ENCODE data around the gene CEP85.
"Not testable (repeated sequence)": the region's sequence is repeated elsewhere in the genome, so short reads cannot be mapped to it uniquely, and the experiment has no call there.

CEP85 gene

DNA sequence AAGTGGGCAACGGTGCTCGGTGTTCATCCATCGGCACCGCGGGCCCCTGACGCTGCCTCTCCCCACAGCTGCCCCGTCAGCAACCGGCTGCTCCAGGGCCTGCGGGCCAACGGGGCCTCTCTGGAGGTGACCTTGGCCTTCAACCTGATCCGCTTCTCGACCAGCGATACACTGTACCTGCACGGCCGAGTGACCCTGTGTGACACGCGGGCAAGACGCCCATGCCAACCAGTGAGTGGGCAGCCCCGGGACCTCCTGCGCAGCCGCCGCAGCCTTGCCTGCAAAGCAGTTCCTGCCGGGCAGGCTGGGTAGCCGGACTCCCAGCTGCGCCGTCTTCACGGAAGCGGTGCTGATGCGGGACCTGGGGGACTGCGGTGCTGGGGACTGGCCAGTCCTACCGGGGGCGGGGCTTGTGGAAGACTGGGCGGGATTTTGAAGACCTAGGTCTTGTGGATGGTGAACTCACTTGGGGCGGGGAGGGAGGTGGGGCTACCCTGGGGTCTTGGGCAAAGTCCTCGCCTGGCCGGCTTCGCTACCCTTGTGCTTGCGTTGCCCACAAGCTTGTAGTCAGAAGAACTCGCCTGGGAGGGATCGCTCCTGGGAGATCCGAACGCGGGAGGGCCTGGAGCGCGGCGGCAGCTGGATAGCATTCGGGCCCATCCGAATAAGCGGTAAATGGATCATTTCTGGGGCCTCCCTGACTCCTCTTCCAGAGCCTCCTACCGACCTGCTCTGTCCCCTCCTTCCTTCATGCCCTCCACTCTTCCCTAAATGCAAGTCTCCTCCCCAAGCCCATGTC is 8.8 kb upstream of the CEP85 start:
- peak; percentile 16 for DNase-seq

DNA sequence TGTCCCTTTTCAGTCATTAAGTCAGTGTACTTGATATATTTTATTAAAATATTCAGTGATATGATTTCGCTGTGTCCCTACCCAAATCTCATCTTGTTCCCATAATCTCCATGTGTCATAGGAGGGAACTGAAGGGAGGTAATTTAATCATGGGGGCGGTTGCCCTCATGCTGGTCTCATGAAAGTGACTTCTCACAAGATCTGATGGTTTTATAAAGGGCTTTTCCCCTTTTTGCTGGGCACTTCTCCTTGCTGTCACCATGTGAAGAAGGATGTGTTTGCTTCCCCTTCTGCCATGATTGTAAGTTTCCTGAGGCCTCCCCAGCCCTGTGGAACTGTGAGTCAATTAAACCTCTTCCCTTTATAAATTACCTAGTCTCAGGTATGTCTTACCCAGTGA is 3.3 kb upstream of the CEP85 start:
- not testable (repeated sequence) for DNase-seq

DNA sequence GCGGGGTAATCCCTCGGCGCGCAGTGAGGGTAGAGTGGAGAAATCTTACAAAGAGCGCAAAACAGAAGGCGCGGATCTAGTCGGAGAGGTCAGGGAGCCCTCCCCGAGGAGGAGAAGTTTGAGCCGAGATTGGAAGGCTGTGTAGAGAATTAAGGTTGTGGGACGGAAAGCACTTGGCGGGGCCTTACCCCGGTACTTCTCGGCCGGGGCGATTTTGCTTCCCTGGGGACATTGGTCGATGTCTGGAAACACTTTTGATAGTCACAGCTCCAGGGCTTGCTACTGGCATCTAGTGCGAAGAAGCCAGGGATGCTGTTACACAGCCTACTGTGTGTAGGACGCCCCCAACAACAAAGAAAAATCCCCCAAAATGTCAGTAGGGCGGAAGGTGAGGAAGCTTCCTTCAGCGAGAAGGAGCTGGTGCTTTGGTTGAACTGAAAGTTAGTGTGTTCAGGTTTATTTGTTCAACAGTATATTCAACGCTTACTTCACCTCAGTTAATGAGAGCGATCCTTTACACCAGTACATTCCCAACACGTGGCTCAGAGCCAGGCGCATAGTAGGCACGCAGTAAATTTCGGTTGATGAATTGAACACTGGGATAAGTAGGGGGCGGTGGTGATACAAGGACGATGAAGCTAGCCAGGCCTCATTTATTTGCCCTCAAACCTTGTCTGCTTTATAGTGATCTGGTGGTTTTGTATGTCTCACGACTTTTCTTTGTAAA is 807 bp downstream of the CEP85 start:
- DNase-seq: peak; percentile 33

DNA sequence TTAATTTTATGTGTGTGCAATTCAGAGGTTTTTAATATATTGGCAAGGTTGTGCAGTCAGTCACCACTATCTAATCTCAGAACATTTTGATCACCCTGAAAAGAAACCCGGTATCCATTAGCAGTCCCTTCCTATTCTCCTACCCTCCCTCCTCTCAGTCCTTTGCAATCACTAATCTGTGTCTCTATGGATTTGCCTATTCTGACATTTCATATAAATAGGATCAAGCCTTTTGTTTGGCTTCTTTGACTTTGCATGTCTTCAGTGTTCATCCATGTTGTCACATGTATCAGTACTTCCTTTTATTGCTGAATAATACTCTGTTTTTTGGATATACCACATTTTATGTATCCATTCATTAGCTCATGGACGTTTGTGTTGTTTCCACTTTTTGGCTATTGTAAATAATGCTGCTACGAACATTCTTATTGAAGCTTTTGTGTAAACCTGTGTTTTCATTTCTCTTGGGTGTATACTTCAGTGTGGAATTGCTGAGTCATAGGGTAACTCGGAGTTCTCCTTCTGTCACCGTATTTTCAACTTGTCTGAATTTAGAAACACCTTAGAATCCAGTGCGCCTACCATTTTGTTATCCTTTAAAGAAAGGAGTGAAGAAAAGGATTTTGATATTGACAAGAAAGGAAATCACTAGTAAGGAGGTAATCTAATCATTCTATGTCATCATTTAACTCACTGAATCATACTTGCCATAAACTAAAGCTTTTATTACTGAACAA is 3.4 kb downstream of the CEP85 start:
- DNase-seq: no peak

DNA sequence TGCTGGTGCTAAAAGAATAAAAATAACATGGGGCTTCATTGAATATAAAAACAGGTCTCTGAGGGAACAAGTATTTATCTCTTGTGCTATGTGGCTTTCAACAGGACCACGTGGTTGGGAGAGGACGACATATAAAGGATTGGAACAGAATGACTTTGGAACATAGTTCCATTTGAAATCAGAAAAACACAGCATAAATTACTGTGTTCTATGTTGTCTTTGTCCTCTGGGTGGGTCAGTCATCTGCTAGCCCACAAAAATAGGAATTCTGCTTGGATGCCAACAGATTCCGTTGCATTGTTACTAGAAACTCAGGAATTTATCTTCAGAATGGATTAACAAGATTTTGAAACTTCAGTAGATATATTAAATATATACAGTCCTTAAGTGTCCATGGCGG is 5.9 kb downstream of the CEP85 start:
- peak; percentile 10 for DNase-seq

DNA sequence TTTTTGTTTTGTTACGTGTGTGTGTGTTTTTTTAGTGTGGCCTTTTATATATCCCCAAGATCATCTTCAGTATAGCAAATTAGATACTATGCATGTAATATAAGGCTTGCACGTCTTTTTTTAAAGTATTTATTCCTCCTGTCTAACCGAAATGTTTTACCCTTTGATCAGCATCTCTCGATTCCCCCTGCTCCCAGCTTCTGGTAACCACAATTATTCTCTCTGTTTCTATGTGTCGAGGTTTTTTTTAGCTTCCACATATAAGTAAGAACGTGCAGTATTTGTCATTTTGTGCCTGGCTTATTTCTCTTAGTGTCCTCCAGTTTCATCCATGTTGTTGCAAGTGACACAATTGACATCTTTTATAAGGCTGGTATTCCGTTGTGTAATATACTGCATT is 18.7 kb downstream of the CEP85 start:
- DNase-seq: no peak

DNA sequence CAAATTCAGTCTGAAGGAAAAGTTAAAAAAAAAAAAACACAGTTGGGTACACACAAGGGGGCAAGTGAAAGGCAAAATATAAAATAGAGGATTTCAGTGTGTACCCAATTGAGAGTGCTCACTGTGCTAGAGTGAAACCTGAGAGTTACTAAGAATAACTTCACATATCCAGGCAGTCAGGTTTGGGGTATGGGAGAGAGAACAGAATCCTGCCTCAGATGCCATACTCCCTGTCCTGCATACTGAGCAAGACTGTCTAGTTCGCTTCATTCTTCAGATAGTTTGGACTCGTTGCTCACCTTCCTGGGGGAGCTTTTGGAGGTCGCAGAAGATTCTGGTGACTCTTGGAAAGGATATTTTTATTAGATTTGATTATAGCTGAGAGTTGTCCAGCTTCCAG is 20.4 kb downstream of the CEP85 start:
- no peak for DNase-seq

DNA sequence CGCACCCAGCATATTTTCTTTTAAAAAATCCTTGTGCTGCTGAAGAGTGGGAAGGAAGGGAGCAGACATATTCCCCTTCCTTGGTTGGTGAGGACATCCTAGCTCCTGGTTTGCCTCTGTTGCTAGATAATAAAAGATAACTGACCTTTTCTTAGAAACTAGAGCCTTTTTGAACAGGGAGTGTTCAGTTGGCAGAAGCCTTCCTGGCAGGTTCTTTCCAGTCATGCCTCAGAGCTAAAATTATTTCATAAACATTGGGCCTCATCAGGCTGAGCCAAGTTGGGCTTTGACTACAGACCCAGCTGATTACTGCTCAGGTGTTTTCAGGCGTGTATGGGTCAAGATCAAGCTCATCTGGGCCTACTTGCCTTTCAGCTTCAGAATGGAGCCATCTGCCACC is 23.2 kb downstream of the CEP85 start:
- no peak for DNase-seq

DNA sequence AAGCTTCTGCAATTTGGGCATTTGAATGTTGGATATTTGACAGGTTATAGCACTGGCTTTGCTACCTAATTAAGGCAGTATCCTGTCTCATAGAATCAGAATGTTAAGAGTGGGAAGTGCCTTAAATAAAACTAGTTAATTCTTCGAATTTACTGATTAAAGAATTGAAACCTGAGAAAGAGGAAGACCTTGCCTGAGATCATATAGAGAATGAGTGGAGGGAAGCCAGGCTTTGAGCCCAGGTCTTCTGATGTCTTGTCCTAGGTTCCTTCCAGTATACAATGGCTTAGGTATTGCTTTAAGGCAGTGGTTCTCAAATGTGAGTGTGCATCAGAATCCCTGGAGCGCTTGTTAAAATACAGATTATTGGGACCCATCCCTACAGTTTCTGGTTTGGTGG is 25.0 kb downstream of the CEP85 start:
- no peak for DNase-seq

DNA sequence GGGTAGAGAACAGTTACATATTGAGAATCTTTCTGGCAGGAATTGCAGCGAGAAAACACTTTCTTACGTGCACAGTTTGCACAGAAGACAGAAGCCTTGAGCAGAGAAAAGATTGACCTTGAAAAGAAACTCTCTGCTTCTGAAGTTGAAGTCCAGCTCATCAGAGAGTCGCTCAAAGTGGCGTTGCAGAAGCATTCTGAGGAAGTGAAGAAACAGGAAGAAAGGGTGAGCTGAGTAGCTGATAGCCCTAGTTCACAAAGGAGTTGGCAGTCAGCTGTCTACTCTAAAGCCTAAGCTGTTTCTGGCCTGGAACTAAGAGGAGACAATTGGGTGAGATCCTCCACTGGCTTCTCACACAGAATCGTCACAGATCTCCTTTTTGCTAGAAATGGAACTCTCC is 25.6 kb downstream of the CEP85 start:
- DNase-seq: no peak

DNA sequence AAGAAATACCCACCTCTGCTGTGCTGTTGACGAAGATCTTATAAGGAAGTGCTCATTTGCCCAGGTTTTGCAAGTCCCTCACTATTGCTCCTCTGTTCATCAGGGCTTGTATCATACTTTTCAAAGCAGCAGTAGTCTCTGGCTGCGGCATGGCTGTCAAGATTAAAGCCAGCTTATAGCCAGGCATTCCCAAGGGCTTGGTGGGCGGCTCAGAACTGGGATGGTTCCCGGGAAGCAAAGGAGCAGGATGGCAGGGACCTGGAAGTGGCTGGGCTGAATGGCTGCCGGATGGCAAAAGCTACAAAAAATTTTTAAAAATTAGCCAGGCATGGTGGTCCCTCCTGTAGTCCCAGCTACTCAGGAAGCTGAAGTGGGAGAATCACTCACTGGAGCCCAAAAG is 29.2 kb downstream of the CEP85 start:
- DNase-seq: no peak

DNA sequence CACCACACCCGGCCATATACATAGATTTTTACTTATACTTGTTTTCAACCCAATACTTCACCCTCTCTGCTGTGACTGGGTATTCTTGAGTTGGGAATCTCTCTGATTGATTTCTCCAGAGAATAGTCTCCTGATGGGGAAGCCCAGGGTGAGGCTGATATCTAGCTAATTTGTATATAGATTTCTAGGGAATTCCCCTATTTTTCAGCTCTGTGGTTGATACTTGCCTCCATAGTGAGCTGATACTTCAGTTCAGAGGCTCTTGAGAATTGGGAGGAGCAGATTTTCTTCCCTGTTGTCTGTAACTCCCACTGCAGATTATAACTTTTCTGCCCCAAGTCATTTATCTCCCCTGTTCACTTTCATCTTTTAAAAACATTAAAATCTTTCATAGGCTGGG is 31.4 kb downstream of the CEP85 start:
- DNase-seq: no peak

DNA sequence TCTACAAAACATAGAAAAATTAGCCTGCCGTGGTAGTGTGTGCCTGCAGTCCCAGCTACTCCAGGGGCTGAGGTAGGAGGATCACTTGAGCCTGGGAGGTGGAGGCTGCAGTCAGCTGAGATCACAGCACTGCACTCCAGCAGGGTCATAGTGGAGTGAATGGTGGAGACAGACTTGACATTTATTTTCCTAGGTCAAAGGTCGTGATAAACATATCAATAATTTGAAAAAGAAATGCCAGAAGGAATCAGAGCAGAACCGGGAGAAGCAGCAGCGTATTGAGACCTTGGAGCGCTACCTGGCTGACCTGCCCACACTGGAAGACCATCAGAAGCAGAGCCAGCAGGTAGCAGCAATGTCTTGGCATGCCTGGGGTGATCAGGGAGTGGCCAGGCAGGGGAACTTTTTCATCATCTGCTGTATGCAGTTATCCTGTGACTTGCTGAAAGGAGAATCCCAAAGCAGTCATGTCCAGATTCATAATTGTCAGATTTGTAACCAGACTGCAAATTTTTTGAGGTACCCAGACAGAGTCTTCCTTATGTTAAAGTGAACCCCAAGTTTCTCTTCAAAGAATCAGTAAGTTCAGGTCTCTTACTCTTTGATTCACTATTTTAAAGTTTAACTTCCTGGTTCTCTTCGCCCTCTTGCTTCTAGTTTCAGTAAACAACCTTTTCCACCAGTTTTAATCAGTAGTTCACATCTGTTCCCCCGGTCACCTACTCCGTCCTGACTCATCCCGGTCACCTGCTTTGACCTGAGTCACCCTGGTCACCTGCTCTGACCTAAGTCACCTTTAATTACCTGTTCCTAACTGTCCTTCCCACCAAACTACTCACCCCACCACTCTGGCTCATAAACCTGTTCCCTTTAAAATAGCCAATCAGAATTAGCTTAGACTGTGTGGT is 34.5 kb downstream of the CEP85 start:
- DNase-seq: no peak

DNA sequence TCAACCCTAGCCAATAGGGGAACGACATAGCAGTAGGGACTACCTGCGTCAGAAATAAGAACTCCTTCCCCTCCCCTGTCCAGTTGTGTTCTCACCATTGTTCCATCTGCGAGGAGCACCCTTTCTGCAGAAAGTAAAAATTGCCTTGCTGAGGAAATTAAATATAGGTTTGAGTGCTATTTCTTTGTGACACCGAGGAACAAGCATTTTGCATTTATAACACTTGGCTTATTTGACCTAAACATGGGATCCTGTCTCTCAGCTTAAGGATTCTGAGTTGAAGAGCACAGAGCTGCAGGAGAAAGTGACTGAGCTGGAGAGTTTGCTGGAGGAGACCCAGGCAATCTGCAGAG is 35.2 kb downstream of the CEP85 start:
- no peak for DNase-seq

DNA sequence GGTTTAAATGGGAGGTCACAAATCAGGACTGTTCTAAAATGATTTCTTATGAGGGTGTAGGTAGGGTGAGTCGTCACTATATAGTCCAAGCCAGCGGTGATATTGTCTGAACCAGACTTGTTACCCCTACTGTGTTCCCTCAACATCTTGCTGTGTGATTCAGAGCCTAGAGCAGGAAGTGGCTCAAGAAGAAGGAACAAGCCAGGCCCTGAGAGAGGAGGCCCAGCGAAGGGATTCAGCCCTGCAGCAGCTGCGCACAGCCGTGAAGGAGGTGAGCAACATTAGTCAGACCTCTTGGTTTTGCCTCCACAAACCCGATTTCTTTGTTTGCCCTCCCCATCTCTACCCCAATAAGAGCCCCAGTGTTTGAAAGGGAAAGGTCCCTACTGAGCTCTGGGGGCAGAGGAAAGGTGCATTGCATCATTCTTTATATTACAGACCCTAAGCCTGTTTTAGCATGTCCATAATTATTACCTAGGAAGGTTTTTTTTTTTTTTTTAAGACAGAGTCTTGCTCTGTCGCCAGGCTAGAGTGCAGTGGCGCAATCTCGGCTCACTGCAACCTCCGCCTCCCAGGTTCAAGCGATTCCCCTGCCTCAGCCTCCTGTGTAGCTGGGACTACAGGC is 40.9 kb downstream of the CEP85 start:
- peak; percentile 42 for DNase-seq

DNA sequence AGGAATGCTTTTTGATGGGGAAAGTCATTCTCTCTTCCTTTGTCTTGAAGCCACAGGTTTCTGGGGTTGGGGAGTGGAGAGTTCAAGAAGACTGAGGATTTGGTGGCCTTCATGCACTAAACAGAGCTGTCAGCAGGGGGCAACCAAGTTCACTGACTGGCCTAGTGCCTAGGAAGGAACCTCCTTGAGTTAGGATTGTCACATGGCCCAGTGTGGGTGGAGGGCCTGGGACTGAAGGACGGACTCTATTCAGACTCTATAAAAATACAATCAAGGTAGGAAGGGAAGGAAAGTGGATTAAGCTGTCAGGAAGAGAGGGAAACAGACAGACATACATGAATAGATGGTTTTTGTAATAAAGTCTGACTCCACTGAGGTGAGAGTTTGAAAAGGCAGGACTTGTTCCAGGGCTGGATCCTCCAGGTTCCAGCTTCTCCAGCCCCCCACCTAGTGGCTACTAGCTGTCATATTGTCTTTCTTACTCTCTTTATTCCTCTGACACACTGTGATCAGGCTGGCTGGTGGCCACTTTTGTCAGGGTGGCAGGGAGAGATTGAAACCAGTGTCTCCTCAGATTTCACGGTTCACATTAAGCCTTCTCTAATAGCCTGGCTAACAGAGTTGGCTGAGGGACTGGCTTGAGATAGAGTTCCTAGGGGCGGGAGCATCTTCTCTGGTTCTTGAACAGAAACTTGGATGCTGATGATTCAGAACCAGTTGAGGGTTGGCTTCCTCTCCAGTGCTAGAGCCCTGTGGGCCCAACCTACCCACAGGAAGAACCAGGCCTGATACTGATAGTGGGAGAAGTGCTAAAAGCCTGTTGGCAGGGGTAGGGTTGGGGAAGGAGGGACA is 41.8 kb downstream of the CEP85 start:
- peak; percentile 95 for DNase-seq

DNA sequence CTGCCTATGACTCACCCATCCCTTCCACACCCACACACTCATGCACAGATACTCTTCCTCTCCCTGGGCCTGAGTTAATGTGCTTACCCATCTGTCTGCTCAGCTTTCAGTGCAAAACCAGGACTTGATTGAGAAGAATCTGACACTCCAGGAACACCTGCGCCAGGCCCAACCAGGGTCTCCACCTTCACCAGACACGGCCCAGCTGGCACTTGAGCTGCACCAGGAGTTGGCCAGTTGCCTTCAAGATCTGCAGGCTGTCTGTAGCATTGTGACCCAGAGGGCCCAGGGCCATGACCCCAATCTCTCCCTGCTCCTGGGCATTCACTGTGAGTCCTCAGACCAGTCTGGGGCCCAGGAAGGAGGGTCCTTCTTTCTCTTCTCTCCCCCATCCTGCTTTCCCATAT is 42.4 kb downstream of the CEP85 start:
- DNase-seq: no peak

DNA sequence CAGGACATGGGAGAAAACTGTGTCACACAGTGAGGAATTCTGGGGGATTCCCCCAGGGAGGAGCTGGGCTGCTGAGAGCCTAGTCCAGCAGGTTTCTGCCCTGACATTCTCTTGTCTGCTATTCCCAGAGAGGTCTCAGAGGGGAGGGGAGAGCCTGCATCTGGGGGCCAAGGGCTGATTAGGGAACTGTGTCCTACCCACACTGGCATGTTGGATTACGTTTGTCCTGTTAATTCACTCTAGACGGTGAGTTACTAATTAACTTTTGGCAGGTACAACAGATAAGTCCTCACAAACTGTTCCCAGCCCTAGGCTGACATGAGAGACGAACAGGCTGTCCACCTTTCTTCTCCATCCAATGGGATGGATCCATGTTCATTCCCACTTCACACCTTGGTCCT is 43.3 kb downstream of the CEP85 start:
- DNase-seq: no peak

DNA sequence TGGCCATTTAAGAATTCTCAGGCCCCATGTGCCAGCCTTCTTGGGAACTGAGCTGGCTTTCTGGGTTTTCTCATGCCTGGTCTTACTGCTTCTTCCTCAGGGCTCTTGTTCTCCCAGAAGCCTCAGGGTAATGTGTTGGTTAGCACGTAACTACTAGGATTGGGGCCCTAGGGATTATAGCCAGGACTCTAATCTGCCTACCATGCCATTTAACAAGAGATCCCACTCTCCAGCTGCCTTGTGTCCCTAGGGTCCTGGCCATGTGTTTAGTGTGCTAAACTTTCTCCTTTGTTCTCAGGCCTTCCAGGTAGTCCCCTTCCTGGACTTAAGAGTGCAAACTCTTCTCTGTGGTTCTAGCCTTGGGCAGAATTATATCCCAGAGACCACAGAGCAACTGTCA is 43.7 kb downstream of the CEP85 start:
- no peak for DNase-seq

DNA sequence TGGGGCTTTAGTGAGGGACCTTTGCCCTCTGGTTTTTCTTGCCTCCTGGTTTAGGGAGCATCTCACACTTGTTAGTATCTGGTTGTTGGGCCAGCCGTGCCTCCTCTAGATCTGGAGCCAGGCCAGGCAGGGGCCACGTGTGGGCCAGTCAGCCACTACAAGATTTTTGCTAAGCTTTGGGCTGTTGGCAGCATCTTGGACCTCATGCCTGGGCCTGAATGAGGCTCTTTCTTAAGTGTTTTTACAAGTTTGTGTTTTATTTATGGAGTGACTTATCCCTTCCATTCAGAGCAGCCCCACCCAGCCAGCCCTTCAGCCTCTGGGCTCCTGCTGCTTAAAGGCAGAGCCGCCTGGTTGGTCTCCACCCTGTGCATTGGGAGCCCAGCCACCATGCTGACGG is 44.3 kb downstream of the CEP85 start:
- peak; percentile 30 for DNase-seq

DNA sequence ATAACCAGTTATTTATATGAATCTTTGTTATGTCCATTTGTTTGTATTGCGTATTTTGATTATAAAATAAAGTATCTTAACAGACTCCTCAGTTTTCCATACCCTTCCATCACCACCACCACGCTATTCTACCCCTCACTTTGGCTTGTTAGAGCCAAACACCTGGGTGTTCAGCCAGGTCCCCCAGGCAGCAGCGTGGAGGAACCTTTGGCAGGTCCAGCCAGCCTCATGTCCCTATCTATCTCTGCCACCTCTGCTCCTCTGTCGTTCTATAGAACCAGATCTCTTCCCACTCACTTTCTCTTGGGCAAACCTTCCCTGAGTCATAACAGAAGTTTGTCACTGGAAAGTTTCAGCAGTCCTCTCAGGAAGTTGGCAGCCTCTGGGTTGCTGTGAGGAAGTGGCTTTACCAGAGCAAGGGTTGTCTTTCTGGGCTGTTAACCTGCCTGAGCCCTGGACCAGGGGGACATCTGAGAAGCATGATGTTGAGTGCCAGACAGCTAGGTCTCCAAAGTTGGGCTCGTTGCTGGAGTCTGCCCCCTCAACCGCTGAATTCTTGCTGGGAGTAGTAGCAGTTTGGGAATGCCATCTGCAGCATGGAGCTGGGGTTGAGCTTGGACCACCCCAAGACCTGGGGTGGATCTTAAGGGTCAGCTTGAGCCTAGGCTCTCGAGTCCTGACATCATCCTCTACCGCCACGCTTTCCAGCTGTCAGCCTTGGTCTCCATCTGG is 44.9 kb downstream of the CEP85 start:
- peak; percentile 61 for DNase-seq
